Gastrocnemius medialis (tissue), 4 donors: Measurements from ENCODE around the gene ABTB2.

Source experiments
- POLR2A ChIP-seq, 2 donors: fragments of 450-650 bp; IDR thresholded peaks; one replicate each; pipeline ENCODE4 v1.6.1; 2017; ENCODE audit warnings: antibody characterized with exemption in 2 of 2, mild to moderate bottlenecking in 2 of 2, moderate library complexity in 2 of 2
- TF ChIP-seq, protein P1 (sequence below), 5 experiments: fragments of 450-650 bp in 3 of 5; fragments of 200-600 bp in 2 of 5; sonication (generic) in 2 of 5; IDR thresholded peaks in 4 of 5; conservative IDR thresholded peaks in 1 of 5; 1 replicate in 4 of 5; 2 replicates in 1 of 5; pipeline ENCODE4 v1.5.1; 2016 to 2019; ENCODE audit warnings: antibody characterized with exemption in 5 of 5, mild to moderate bottlenecking in 3 of 5, moderate library complexity in 3 of 5

DNA sequence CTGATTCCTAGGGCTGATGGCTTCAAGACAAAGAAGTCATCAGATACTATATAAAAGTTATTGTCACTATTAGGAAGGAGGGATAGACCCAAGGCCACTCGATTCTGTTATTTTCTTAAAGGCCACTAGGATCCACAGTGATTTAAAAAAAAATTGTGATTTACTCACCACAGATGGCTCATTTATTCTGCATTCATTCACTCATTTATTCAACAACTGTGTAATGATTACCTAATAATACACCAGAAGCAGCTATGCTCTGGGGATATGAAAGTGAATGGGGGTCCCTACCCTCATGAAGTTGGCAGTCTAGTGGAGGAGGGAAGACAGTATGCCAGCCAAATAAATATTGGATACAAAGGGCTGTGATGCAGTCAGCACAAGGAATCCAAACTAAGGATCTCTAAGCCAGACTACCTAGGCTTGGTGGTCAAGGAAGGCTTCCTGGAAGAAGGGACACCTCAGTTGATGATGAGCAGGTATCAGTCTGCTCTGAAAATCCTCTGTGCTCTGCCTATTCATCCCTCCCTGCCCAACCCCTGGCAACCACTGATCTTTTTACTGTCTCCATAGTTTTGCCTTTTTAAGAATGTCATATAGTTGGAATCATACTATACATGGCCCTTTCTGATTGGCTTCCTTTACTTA, 141.9 kb downstream of the ABTB2 start:
- TF ChIP-seq, protein P1, sequence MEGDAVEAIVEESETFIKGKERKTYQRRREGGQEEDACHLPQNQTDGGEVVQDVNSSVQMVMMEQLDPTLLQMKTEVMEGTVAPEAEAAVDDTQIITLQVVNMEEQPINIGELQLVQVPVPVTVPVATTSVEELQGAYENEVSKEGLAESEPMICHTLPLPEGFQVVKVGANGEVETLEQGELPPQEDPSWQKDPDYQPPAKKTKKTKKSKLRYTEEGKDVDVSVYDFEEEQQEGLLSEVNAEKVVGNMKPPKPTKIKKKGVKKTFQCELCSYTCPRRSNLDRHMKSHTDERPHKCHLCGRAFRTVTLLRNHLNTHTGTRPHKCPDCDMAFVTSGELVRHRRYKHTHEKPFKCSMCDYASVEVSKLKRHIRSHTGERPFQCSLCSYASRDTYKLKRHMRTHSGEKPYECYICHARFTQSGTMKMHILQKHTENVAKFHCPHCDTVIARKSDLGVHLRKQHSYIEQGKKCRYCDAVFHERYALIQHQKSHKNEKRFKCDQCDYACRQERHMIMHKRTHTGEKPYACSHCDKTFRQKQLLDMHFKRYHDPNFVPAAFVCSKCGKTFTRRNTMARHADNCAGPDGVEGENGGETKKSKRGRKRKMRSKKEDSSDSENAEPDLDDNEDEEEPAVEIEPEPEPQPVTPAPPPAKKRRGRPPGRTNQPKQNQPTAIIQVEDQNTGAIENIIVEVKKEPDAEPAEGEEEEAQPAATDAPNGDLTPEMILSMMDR (IDR thresholded peaks at IDR 0.05 in 4 of 5, conservative IDR thresholded peaks at IDR 0.05 in 1 of 5): no peak
- no peak for TF ChIP-seq POLR2A (IDR thresholded peaks at IDR 0.05)
